ENCODE data around the gene RNASEL.
"Not testable (repeated sequence)": the region's sequence is repeated elsewhere in the genome, so short reads cannot be mapped to it uniquely, and the experiment has no call there.

RNASEL gene

GRCh38 chr1:182588500-182589396 is at the start of gene RNASEL:
RNASEL (minus strand) TSS chr1:182589256; CDS start chr1:182586806, 2,450 bp downstream.
- DNase-seq (ENCODE audit: low spot score): peak; percentile 70

DNA sequence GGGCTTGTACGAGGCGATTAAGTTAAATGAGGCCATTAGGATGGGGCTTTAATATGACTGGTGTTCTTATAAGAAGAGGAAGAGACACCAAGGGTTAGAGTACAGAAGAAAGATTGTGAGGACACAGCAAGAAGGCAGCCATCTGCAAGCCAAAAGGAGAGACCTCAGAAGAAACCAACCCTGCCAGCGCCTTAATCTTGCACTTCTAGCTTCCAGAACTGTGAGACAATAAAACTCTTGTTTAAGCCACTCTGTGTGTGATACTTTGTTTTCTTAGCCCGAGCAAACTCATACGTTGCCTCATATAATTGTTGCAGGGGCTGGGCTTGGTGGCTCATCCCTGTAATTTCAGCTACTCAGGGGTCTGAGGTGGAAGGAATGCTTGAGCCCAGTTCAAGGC is 48.7 kb upstream of the RNASEL start:
- no peak for DNase-seq (ENCODE audit: low spot score)

- DNase-seq (ENCODE audit: low spot score): no peak
Observed at GRCh38 chr1:182635871-182636270, 46.8 kb upstream of the RNASEL start.

- no peak for DNase-seq (ENCODE audit: low spot score)
Observed at GRCh38 chr1:182634306-182635072, 45.4 kb upstream of the RNASEL start.

DNA sequence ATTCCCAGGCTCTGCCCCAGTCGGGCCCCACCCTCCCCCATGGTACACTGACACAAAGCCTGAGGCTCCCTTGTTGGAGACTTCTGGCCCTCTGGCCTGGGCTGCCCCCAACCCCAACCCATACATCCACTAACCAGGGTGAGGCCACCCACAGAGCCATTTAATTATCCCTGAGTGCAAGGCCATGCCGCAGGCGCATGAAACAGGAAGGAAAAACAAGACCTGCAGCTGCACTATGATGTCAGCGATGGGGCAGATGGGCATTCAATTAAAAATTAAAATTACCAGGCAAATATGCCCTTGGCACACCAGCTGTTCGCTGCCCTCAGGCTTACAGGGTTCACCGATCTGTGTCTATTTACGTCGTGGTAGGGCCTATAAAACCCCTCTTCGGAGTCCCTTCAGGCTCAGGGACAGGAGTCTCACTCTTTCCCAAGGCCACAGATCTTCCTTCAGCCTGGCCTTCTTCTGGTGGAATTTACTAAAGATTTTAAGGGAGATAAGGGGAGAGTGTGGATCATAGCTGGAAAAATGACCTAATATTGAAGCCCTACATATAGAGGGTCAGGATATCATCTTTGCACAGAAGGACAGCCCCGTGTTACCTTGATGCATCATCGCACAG is 44.7 kb upstream of the RNASEL start:
- DNase-seq (ENCODE audit: low spot score): no peak

DNA sequence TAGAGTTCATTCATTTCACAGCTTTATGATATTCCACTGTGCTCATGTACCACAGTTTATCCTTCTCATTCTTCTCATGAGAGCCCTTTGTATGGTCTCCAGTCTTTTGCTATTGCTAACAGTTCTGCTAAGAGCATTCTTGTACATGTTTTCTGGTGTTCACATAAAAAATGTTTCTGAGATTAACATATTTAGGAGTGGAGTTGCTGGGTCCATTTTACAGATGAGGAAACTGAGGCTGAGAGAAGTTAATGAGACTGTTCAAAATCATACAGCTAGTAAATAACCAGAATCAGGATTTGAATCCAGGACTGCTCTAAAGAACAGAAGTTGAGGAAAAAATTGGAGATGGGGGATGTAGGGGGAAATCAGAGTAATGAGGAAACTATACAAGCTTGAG is 44.0 kb upstream of the RNASEL start:
- no peak for DNase-seq (ENCODE audit: low spot score)

GRCh38 chr1:182632441-182632857 is 43.4 kb upstream of the RNASEL start:
- not testable (repeated sequence) for DNase-seq (ENCODE audit: low spot score)

DNA sequence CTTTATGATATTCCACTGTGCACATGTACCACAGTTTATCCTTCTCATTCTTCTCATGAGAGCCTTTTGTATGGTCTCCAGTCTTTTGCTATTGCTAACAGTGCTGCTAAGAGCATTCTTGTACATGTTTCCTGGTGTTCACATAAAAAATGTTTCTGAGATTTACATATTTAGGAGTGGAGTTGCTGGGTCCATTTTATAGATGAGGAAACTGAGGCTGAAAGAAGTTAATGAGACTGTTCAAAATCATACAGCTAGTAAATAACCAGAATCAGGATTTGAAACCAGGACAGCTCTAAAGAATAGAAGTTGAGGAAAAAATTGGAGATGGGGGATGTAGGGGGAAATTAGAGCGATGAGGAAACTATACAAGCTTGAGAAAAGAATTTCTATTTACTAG is 42.9 kb upstream of the RNASEL start:
- DNase-seq (ENCODE audit: low spot score): no peak

DNA sequence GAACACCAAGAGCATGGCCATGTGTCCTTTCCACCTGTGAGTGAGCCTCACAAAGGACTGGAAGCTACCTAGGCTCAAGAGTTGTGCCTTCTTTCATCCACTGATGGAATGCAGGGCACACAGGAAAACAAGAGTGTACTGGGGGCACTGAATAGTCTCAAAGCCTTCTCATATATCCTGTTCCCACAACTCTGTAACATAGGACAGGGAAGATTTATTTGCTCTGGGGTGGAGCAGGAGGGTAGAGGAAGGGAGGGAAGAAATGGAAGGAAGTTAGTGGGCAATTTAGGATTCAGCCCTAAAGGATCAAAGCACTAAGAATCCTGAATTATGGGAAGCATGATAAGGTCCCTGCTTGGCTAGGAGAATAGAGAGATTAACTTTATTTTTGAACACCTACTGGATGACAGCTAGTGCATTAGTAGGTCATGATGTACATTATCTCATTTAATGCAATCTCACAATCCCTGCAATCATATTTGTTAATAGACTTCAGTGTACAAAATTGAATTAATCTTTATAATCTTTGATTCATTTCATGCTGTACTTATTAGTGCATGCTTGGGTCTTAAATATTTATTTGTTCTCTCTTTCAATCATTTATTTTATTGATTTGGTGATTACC is 42.1 kb upstream of the RNASEL start:
- no peak for DNase-seq (ENCODE audit: low spot score)

DNA sequence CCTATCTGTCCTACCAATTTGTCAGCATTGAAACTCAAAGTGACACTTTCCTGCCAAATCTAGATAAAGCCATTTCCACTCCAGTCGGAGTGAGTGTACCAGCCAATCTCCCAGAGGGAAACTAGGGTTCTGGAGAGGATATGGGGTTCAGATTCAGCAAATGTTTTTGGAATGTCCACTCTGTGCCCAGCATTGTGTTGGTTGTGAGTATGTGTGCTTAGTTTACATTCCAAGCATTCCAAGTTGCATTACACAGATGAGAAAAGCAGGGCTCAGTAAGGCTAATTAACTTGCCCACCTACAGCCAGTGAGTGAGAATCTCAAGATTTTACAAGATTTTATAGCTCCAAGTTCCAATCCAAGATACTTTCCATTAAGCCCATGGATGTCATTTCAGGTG is 41.5 kb upstream of the RNASEL start:
- DNase-seq (ENCODE audit: low spot score): no peak

DNA sequence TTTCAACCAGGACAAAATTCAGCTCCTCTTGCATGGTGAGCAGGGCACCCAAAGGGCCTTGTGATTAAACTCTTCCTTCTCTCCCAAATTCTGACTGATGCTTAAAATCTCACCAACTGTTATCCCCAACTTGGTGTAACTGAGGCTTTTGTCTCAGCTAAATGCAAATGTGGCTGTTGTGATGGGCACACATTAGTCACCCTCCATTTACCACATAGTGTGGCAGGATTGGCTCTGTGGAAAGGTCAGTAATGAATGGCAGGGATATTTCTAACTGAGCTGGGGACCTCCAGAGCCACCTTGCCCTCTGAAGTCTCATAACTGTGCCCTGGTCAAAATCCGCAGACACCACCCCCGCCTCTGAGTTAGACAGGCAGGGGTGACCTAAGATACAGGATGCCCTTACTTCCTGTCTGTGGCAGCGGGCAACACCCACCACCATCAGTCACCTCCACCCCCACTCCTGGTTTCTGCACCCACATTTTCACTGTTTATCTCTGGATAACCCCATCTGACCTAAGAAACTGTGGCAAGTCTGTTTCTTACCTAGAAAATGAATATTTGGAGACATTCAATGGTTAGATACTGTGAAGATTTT is 40.5 kb upstream of the RNASEL start:
- DNase-seq (ENCODE audit: low spot score): no peak

- no peak for DNase-seq (ENCODE audit: low spot score)
Observed at GRCh38 chr1:182629080-182629479, 40.0 kb upstream of the RNASEL start.

DNA sequence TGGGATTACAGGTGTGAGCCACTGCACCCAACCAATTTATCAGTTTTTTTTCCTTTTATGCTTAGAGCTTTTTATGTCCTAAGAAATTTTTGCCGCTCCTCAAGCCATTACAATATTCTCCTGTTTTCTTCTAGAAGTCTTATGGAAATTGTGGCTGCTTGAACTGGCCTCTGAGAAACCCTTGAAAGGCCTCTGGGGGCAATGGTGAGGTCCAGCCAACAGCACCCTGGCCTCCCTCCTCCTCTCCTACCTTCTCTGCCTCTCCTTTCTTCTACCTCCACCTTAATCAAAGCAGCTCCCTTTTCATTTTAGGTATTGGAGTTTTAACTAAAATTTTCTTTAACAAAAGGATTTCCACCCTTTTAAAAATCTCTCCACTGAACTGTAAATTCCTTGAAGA is 39.6 kb upstream of the RNASEL start:
- no peak for DNase-seq (ENCODE audit: low spot score)

DNA sequence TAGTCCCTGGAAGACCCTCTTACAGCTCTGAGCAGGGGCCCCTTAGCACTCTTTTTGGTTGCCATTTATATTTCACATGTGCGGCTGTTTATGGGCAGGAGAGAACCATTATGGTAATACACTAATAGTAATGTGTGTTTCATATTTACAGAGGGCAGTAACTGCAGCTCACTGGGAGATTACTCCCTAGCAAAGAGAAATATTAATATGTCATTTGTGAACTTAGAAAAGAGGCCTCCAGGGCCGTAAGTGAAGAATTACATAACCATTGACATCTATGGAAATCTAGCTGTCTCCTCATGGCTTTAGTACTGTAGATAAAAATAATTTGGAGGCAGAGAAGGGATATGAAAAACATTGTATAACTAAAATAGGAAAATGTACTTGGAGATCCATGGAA is 38.6 kb upstream of the RNASEL start:
- no peak for DNase-seq (ENCODE audit: low spot score)

DNA sequence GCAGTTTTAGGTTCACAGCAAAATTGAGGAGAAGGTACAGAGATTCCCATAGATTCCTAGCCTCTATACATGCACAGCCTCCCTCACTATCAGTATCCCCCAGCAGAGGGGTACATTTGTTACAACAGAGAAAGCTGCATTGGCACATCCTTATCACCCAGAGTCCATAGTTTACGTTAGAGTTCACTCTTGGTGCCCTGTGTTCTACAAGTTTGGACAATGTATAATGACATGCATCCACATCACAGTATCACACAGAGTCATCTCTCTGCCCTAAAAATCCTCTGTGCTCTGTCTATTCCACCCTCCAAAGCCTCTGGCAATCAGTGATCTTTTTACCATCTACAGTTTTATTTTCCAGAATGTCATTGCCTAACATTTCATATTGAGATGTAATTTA is 37.5 kb upstream of the RNASEL start:
- no peak for DNase-seq (ENCODE audit: low spot score)

DNA sequence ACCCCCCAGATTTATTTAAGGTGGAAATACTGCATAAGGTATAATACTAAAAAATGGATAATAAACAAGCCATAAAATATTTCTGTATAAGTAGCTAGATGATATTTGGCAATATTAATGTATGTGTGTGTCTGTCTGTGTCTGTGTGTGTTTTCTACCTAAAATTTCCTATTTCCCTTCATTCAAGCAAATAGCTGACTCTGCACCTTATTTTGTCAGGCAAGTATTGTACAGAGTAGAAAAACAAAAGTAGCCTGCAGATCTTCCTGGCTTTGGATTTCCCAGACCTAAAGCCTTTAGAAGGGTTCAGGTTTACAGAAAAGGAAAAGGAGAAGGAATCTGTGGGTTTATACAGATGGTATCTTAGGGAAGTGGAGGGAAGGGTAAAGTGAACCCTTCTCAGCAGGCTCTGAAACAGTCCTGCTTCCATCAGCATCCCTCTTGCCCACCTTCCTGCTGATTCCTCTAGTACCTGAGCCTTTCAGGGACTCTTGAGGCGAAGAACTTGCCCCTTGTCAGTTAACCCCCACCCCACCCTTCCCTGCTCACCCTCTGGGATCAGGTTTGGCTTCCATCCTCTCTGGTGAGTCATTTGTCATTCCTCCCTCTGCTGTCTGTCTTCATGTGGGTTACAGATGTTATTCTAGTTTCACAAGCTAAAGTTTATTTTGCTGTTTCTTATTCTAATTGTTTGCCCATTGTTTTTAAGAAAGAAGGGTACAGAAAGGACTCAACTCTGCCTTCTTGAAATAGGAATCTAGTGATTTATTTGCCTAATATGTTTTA is 36.9 kb upstream of the RNASEL start:
- DNase-seq (ENCODE audit: low spot score): no peak

DNA sequence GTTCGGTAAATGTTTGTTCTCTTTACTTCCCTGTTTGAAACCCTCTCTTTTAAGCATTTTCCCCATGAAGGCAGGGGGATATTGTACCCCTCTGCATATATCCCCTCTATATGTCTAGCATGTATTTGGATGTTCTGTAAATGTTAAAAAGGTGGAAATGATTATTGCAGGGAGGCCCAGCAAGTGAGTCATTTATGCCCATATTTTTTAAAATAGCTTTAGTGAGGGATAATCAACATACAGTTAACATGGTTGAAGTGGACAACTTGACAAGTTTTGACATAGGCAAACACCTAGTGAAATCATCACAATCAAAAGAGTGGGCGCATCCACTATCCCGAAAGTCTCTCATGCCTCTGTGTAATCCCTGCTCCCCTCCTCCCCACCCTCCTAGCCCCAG is 36.0 kb upstream of the RNASEL start:
- no peak for DNase-seq (ENCODE audit: low spot score)

DNA sequence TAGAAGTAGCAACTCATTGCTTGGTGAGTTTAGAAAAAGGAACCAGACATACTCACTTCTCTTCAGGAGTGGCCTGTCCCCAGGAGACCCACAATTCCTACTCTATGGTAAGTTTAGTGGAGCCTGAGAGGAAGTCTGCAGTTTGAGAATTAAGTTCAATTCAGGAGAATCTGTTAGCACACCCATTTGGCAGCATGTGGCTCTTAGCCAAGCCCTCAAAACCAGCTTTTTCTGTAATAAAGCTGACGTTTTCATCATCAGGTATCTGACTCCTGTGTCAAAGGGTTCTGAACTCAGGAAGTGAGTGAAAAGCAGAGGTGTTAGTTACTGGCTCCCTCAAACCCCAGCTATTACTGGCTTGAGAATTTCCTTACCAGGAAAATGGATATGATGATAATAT is 35.5 kb upstream of the RNASEL start:
- no peak for DNase-seq (ENCODE audit: low spot score)

- DNase-seq (ENCODE audit: low spot score): no peak
Observed at GRCh38 chr1:182622901-182623528, 34.0 kb upstream of the RNASEL start.

- DNase-seq (ENCODE audit: low spot score): no peak
Observed at GRCh38 chr1:182621906-182622305, 32.9 kb upstream of the RNASEL start.

Data from globus pallidus (tissue), 1 donor.